Activated T-cell treated with anti-CD3 and anti-CD28 coated beads, Interleukin-2, amount 50 U/mL, for 72 hours (primary cell): ENCODE results near the gene LIPF. TPM values are rescaled to one million over a fixed set of nuclear protein-coding genes. Genes with fewer than 3 reads are reported as not detected.
"Not testable (repeated sequence)": the region's sequence is repeated elsewhere in the genome, so short reads cannot be mapped to it uniquely, and the experiment has no call there.

Source experiments
- ATAC-seq, 2 donors: fragments of 150-1000 bp; cut with Tn5 transposase; replicated peaks in 1 of 2; 2 replicates each; pipeline ENCODE4 v1.10.0; 2021; ENCODE audit warnings: moderate library complexity in 2 of 2, mild to moderate bottlenecking in 1 of 2
- DNase-seq, 2 donors: peaks; one replicate each; pipeline ENCODE4 v3.0.0; 2021 to 2022; ENCODE audit warnings: mixed read lengths in 1 of 2
- H3K27ac Mint-ChIP-seq: one replicate; pipeline ENCODE4 v1.8.0; 2022; ENCODE audit warnings: mild to moderate bottlenecking, moderate library complexity, mixed read lengths
- H3K27me3 Mint-ChIP-seq: one replicate; pipeline ENCODE4 v1.8.0; 2022; ENCODE audit warnings: low read depth, mixed read lengths
- H3K36me3 Mint-ChIP-seq, 2 donors: one replicate each; pipeline ENCODE4 v1.8.0; 2022; ENCODE audit warnings: mixed read lengths in 2 of 2, mild to moderate bottlenecking in 1 of 2; ENCODE audit not compliant: insufficient read depth in 2 of 2
- H3K4me1 Mint-ChIP-seq: one replicate; pipeline ENCODE4 v1.8.0; 2022; ENCODE audit warnings: low read depth, mixed read lengths
- H3K4me3 Mint-ChIP-seq, 2 donors: one replicate each; pipeline ENCODE4 v1.8.0; 2022; ENCODE audit warnings: mild to moderate bottlenecking in 2 of 2, mixed read lengths in 2 of 2, moderate library complexity in 2 of 2
- H3K9me3 Mint-ChIP-seq, 2 donors: one replicate each; pipeline ENCODE4 v1.8.0; 2022; ENCODE audit warnings: mixed read lengths in 2 of 2
- total RNA-seq, 2 donors: library from RNA; stranded (reverse); gene quantifications; one replicate each; pipeline ENCODE4 v1.2.3, GENCODE V29; 2022

LIPF gene
- total RNA-seq, 2 donors from 2014 or later = not detected

DNA sequence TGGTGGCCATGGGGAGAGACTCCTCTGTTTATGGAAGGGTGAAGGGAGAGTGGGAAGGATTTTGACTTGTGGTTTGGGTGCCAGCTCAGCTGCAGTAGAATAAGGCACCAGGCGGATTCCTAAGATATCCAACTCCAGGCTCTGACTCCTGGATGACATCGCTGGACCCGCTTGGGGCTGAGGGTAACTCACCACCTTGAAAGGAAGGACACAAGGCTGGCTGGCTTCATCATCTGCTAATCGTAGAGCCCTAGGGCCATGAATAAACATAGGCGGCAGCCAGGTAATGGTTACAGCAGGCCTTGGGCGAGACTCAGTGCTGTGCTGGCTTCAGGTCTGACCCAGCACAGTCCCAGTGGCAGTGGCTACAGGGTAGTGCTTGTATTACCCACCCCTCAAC, 25.1 kb downstream of the LIPF start:
- no peaks in the 10 kb centered on the region for H3K36me3 Mint-ChIP-seq
- no peaks in the 10 kb centered on the region for H3K9me3 Mint-ChIP-seq
- H3K4me1 Mint-ChIP-seq = no peaks in the 10 kb centered on the region
- DNase-seq = no peak
- peaks cover 11% of the 10 kb centered on the region for H3K27me3 Mint-ChIP-seq
- H3K4me3 Mint-ChIP-seq = no peak overlapping the region
- no peak overlapping the region for H3K27ac Mint-ChIP-seq
- no peak for ATAC-seq

DNA sequence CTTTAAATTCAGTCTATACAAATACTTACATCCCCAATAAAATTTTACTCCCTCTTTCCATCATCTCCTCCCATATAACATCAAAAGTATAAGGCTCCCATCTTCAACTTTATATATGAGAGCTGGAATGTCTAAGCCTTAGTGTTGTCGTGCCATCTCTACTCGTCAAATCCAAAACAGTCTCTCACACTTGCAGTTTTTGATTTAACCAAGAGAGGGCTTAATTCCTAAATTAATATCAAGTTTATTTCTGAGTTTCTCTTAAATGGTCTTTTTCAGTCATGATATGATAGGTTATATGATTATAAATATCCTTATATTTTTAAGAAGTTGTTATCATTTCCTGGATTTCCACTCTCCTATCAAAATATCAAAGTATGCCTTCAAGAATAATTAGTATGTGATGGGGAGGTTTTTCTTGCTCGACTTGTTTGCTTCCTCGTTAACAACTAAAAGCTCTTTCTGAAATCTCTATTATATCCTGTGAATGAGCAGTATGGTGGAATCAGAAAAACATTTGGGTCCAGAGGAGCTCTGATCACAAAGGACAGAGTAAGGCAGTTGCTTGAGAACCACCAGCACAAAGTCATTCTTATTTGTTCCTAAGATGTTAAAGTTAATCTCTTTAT, 29.3 kb downstream of the LIPF start:
- ATAC-seq (no peak), DNase-seq (no peak)
- Mint-ChIP-seq H3K9me3 (no peaks in the 10 kb centered on the region), H3K4me3 (no peak overlapping the region), H3K36me3 (no peaks in the 10 kb centered on the region), H3K4me1 (no peaks in the 10 kb centered on the region), H3K27me3 (peaks cover 15% of the 10 kb centered on the region), H3K27ac (no peak overlapping the region)

DNA sequence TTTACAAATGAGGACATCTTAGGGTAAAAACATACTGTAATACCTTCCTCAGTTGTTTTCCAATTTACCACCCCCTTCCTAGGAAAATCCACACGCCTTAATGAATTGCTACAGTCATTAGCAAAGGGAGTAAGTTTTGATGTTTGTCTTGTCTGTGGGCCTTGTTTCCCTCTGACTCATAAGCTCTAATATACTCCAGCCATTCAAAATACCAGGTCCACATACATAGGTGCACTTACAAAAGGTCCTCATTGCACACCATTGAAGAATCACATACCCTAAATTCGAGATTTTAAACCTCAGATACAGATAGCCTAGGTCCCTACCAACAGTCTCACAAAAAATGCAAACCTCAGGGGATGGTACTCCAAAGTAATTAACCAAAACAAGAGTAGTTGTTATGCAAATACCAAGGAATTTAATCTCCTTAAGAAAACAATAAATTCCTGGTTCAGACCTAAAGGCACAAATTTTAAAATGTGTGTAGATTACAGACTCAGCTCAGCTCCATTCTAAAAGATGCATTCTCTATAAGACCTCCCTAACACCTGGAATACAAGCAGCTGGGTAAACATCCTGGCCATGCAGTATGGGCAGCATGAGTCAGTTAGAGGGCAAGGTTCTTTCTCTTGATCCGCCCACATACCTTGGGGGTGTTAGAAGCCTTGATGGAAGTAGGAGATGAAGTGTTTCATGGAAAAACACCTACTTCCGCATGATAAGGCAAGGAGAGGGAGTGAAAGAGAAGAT, 38.8 kb downstream of the LIPF start:
- H3K36me3 Mint-ChIP-seq = no peaks in the 10 kb centered on the region
- no peak overlapping the region for H3K27ac Mint-ChIP-seq
- H3K27me3 Mint-ChIP-seq = peaks cover 17% of the 10 kb centered on the region
- H3K4me1 Mint-ChIP-seq = peaks cover 19% of the 10 kb centered on the region
- ATAC-seq (no peak), DNase-seq (no peak)
- H3K4me3 Mint-ChIP-seq = no peak overlapping the region
- no peaks in the 10 kb centered on the region for H3K9me3 Mint-ChIP-seq

DNA sequence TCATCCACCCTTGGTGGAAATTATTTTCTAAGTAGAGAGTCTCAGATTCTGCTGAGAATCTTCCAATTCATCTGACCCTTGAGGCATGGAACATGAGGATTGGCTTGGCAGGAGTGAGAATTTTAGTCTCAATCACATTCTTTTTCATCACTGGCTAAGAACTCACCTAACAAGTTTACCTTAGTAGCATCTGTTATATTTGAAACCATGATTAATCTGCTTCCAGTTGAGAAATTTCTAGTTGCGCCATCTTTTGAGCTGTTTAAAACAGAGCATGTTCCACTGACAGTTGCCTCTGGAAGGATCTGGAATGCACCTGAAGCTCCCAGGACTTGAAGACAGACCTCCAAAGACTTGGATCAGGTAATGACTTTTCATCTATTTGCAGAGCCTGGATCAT, 41.7 kb downstream of the LIPF start, which contains the start of gene LIPK:
Gene LIPK (plus strand): TSS at position 292 of the 400 bp plus-strand sequence. CDS start 18,295 bp downstream, outside the sequence.
- DNase-seq = no peak
- H3K27me3 Mint-ChIP-seq = peaks cover 17% of the 10 kb centered on the region
- no peak within 1 kb of the TSS for H3K4me3 Mint-ChIP-seq
- H3K36me3 Mint-ChIP-seq = no peaks in the 10 kb centered on the region
- ATAC-seq = no peak
- peaks cover 19% of the 10 kb centered on the region for H3K4me1 Mint-ChIP-seq
- H3K9me3 Mint-ChIP-seq = no peaks in the 10 kb centered on the region
- H3K27ac Mint-ChIP-seq = no peak within 1 kb of the TSS

DNA sequence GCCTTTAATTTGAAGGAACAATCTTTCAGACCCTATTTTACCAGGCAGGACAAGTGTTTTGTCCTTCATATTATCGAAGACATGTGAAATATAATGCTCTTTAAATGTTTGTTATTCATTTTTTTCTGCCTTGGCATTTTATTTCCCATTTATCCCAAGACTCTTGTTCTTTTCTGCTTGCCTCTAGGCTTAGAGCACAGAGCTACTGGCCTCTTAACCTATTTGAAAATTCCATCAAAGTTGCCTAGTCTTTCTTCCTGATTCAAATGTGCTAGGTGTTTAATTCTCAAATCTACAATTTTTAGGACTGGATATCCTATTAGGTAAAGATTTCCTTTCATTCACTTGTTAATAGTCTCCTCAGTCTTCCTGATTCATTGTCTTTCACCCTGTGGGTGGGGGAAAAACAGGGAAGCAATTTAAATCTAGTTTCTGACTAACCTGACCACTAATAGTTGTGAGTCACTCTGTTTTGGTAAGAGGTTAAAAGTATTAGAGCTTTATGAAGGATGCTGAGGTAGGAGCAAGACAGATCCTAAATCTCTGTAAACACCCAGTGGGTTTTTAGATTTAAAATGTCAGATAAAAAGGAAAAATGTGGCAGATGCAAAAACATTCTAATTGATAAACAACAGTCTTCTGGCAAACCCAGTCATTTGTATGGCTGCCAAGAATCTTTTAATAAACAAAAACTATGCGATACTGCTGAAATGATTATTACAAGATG, 43.4 kb downstream of the LIPF start:
- Mint-ChIP-seq H3K36me3 (no peaks in the 10 kb centered on the region), H3K27me3 (peaks cover 17% of the 10 kb centered on the region), H3K27ac (no peak overlapping the region), H3K4me3 (peak overlapping the region in 1 of 2 donors; percentile 24), H3K9me3 (no peaks in the 10 kb centered on the region), H3K4me1 (peaks cover 19% of the 10 kb centered on the region)
- DNase-seq (peak in 1 of 2 donors; percentile 4), ATAC-seq (peak; percentile 41 to 50)

DNA sequence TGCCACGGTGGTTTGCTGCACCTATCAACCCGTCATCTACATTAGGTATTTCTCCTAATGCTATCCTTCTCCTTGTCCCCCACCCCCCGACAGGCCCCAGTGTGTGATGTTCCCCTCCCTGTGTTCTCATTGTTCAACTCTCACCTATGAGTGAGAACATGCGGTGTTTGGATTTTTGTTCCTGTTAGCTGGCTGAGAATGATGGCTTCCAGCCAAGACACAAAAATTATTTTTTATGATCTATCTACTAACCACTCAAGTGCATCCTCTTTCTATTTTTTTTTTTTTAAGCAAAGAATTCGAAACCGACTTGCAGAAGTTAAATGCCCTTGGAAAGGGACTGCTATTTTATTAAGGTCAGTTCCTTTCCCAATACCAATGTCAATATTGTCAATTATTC, 45.1 kb downstream of the LIPF start:
- not testable (repeated sequence) for DNase-seq, H3K36me3 Mint-ChIP-seq, H3K4me3 Mint-ChIP-seq, H3K9me3 Mint-ChIP-seq, ATAC-seq
- H3K27me3 Mint-ChIP-seq = peaks cover 17% of the 10 kb centered on the region
- H3K27ac Mint-ChIP-seq = peak overlapping the region; percentile 60
- H3K4me1 Mint-ChIP-seq = peaks cover 19% of the 10 kb centered on the region

DNA sequence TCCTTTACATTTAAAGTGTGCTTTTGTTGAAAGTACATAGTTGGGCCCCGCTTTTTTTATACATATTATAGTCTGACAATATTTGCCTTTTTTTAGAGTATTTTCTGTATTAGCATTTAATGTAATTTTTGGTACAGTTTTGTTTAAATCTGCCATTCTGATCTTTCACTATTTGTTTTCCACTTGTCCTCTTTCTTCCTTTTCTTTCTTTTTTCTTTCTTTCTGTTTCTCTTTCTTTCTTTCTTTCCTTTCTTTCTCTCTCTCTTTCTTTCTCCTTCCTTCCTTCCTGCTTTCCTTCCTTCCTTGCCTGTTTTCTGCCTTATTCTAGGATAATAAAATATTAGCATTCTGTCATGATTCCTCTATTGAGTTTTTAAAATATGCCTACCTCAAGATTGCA, 51.3 kb downstream of the LIPF start:
- peaks cover 19% of the 10 kb centered on the region for H3K27me3 Mint-ChIP-seq
- no peak for DNase-seq
- no peaks in the 10 kb centered on the region for H3K9me3 Mint-ChIP-seq
- H3K4me3 Mint-ChIP-seq = no peak overlapping the region
- peak overlapping the region; percentile 34 for H3K27ac Mint-ChIP-seq
- no peak for ATAC-seq
- H3K36me3 Mint-ChIP-seq = no peaks in the 10 kb centered on the region
- no peaks in the 10 kb centered on the region for H3K4me1 Mint-ChIP-seq

DNA sequence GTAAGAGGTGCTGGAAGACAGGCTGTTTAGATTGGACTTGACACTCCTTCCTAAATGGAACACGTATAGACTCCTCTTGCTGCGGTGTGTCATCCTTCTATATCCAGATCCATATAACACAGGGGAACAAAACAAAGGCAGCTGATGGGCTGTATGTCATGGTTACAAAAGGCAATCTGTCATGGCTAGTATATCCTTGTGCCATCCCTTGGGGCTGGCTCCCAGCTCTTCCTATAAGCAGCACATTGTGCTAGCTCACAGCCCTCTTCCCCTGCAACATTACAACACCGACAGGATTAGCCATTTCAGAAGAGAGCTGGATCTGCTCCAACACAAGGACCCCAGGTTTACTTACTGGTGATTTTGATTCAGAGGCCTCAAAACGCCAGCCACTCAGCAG, 57.1 kb downstream of the LIPF start:
- no peaks in the 10 kb centered on the region for H3K9me3 Mint-ChIP-seq
- peaks cover 6% of the 10 kb centered on the region for H3K4me1 Mint-ChIP-seq
- H3K36me3 Mint-ChIP-seq = no peaks in the 10 kb centered on the region
- H3K27ac Mint-ChIP-seq = no peak overlapping the region
- no peak overlapping the region for H3K4me3 Mint-ChIP-seq
- H3K27me3 Mint-ChIP-seq = peaks cover 19% of the 10 kb centered on the region
- ATAC-seq (no peak), DNase-seq (no peak)

DNA sequence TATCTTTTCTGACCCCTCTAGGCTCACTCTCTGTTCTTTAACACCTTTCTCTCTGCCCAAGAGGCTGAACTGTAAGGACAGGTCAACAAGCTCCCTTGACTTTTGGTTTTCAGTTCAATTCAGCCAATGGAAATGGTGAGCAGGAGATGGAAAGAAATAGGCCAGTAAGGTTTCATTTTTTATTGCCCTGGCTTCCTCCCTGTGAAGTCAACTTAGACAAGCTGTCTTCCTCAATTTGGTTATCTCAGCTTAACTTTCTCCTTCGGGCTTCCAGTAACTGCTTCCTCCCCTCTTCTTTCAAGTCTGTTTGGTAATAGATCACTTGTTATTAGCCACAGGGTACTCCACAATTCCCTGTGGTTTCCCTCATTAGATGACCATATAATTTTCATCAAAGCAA, 61.6 kb downstream of the LIPF start:
- Mint-ChIP-seq H3K27ac (no peak overlapping the region), H3K4me3 (no peak overlapping the region), H3K4me1 (peaks cover 6% of the 10 kb centered on the region), H3K27me3 (peaks cover 10% of the 10 kb centered on the region), H3K36me3 (no peaks in the 10 kb centered on the region), H3K9me3 (no peaks in the 10 kb centered on the region)
- DNase-seq (no peak), ATAC-seq (no peak)

DNA sequence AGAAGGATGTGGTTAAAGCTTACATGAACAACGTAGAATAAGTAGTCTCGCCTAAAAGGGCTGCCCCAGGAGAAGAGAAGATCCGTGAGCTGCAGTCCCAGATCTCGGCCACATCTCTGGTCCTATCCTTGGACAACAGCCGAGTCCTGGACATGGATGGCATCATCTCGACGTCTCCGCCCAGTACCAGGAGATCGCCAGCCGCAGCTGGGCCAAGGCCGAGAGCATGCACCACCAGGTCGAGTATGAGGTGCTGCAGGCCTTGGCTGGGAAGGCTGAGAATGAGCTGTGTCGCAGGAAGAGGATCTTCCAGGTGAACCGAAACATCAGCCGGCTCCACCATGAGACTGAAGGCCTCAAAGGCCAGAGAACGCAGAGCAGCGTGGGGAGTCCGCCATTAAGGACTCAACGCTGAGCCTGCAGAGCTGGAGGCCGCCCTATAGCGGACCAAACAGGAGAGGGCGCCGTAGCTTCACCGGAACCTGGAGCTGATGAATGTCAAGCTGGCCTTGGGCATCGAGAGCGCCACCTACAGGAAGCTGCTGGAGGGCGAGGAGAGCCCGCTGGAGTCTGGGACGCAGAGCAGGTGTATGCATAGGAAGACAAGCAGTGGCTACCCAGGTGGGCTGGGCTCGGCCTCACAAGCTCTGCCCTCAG, 64.0 kb downstream of the LIPF start:
- no peaks in the 10 kb centered on the region for H3K36me3 Mint-ChIP-seq

More for the DNA sequence above, 64.0 kb downstream of the LIPF start:
- Mint-ChIP-seq H3K27ac (no peak overlapping the region), H3K4me3 (no peak overlapping the region), H3K9me3 (no peaks in the 10 kb centered on the region), H3K27me3 (peaks cover 10% of the 10 kb centered on the region), H3K4me1 (peaks cover 6% of the 10 kb centered on the region)
- DNase-seq (peak; percentile 77 to 81), ATAC-seq (peak; percentile 62 to 75)
